Activated CD4-positive, alpha-beta T cell treated with anti-CD3 and anti-CD28 coated beads for 4 hours (primary cell): ENCODE results near the gene PLAU.

Source experiments
- DNase-seq, 2 donors: peaks; one replicate each; pipeline ENCODE4 v3.0.0-alpha.2; 2020

The PLAU gene

GRCh38 chr10:73910764-73911552 lies at the start of gene PLAU:
Gene PLAU, plus strand, starts transcription at chr10:73911132. Its CDS starts 424 bp downstream, at chr10:73911556.
- peak; percentile 24 to 25 for DNase-seq

- no peak for DNase-seq
These were observed 48.9 kb upstream of the PLAU start for GRCh38 chr10:73862011-73862410.

GRCh38 chr10:73863039-73863817 lies 47.7 kb upstream of the PLAU start:
- no peak for DNase-seq

- no peak for DNase-seq
These were observed 46.7 kb upstream of the PLAU start for GRCh38 chr10:73864229-73864628.

- DNase-seq, result no peak
These were observed 45.8 kb upstream of the PLAU start for GRCh38 chr10:73865107-73865458.

- peak; percentile 35 to 51 for DNase-seq
These were observed 45.2 kb upstream of the PLAU start for GRCh38 chr10:73865459-73866442.

- no peak for DNase-seq
These were observed 44.3 kb upstream of the PLAU start for GRCh38 chr10:73866621-73867020.

- DNase-seq, result no peak
These were observed 43.7 kb upstream of the PLAU start for GRCh38 chr10:73867126-73867807.

GRCh38 chr10:73867871-73868631 lies 42.9 kb upstream of the PLAU start:
- no peak for DNase-seq

- DNase-seq, result no peak
These were observed 42.2 kb upstream of the PLAU start for GRCh38 chr10:73868655-73869195.

GRCh38 chr10:73871295-73872189 lies 39.4 kb upstream of the PLAU start:
- no peak for DNase-seq

GRCh38 chr10:73872190-73872710 lies 38.7 kb upstream of the PLAU start:
- DNase-seq, result no peak

GRCh38 chr10:73873142-73873837 lies 37.6 kb upstream of the PLAU start:
- DNase-seq, result no peak

GRCh38 chr10:73873838-73874215 lies 37.1 kb upstream of the PLAU start:
- DNase-seq, result no peak

GRCh38 chr10:73874267-73875138 lies 36.4 kb upstream of the PLAU start, which contains the start of gene CAMK2G:
Gene CAMK2G, minus strand, starts transcription at chr10:73874555. Its CDS starts 94 bp downstream, at chr10:73874461.
- peak; percentile 80 to 82 for DNase-seq

GRCh38 chr10:73875139-73875475 lies 35.8 kb upstream of the PLAU start:
- peak; percentile 36 to 42 for DNase-seq

- no peak for DNase-seq
These were observed 34.8 kb upstream of the PLAU start for GRCh38 chr10:73876157-73876556.

- no peak for DNase-seq
These were observed 34.4 kb upstream of the PLAU start for GRCh38 chr10:73876566-73876965.
